Measurements from ENCODE around the gene RAB3GAP2.

- TF ChIP-seq CTCF (IDR thresholded peaks at IDR 0.05) (no peak), POLR2A (IDR thresholded peaks at IDR 0.05) (no peak)
Measured at GRCh38 chr1:220129479-220130210, 142.6 kb downstream of the RAB3GAP2 start.
